Skin of body (tissue), 2 donors: Measurements from ENCODE around the gene CD24. TPM values are rescaled to one million over a fixed set of nuclear protein-coding genes. Genes with fewer than 3 reads are reported as not detected.
"Not testable (repeated sequence)": the region's sequence is repeated elsewhere in the genome, so short reads cannot be mapped to it uniquely, and the experiment has no call there.

Source experiments
- DNase-seq: peaks from one replicate; lab custom pipeline; 2025; lab: John Stamatoyannopoulos, UW
- total RNA-seq: library from RNA; depleted of rRNA; stranded (reverse); fragments of >200 nt; gene quantifications from one replicate; pipeline ENCODE4 v1.2.3, GENCODE V29; 2014

Gene CD24
- 97.1 TPM for total RNA-seq

GRCh38 chr6:106974336-106974998 is at the start of gene CD24:
Gene CD24, minus strand, starts transcription at chr6:106974729. Its CDS starts 83 bp downstream, at chr6:106974646.
- DNase-seq = no peak

DNA sequence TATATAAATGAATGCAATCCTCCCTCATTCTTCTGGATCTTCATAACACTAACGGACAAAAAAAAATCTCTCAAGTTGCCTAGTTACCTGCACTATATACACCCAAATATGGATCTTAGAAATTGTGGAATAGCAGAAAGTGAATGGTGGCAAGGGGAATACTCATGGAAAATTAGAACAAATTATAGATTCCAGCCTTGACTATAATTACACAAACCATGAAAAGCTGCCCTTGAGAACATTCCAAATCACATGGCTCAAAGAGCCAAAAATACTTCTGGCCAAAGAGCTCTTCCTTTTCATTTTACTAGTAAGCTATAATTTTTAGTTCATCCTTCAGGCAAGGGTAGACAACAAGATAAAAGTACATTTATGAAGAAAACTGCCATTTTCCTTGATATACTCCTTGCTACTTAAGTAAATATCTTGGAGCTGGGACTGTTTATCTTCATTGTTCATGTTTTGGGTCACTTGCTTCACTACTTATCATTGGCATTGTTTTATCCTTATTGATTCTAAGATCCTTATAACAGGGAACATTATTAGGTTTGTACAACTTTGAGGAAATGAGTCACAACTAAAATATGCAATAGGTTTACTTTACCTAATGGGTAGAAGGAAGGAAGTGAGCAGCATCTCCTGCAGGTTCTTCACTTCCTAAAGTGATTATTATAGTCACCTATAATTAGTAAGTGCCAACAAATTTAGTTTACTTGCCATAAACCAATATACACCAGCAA is 47.1 kb upstream of the CD24 start:
- no peak for DNase-seq

GRCh38 chr6:107020239-107020638 is 45.7 kb upstream of the CD24 start:
- DNase-seq = no peak

GRCh38 chr6:107019628-107020027 is 45.1 kb upstream of the CD24 start:
- DNase-seq = not testable (repeated sequence)

- no peak for DNase-seq
Measured at GRCh38 chr6:107019047-107019446, 44.5 kb upstream of the CD24 start.

DNA sequence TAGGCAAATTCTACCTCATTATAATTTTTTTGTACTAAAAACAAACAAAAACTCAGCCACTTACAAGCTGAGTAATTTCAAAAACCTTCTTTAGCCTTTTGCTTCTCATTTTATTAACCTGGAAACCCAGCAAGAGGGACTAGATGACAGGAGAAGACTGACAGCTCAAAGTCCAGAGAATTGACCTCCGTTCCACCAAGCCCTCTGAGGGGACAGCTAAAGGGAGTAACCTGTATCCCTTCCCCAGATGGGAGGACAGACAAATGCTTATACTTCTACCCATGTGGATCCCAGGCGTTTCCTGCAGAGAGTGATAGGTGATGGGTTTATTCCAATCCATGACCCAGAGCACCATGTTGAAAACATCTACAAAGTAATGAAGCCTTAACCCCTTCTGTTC is 35.0 kb upstream of the CD24 start:
- DNase-seq = no peak

- DNase-seq = peak; percentile 21
Measured at GRCh38 chr6:106997392-106998158, 23.0 kb upstream of the CD24 start.

DNA sequence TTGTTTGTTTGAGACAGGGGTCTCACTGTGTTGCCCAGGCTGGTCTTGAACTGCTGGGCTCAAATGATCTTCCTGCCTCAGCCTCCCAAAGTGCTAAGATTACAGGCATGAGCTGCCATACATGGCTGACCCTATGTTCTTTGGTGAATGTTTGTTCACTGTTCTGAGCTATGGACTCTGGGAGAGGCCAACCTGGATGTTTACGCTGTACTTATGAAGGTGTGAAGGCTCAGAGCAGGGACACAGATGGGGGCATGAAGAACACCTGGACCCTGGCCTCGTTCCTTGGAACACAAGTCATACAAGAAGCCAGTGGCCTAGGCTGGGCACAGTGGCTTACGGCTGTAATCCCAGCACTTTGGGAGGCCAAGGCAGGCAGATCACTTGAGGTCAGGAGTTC is 21.1 kb upstream of the CD24 start:
- DNase-seq = no peak

DNA sequence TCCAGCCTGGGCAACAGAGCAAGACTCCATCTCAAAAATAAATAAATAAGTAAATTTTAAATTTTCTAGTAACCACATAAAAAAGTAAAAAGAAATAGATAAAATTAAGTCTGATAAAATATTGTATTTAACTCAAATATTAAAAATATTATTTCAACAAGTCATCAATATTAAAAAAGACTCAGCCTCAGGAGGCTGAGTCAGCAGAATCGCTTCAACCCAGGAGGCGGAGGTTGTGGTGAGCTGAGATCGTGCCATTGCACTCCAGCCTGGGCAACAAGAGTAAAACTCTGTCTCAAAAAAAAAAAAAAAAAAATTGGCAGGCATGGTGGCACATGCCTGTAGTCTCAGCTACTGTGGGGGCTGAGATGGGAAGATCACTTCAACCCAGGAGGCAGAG is 15.2 kb upstream of the CD24 start:
- not testable (repeated sequence) for DNase-seq

DNA sequence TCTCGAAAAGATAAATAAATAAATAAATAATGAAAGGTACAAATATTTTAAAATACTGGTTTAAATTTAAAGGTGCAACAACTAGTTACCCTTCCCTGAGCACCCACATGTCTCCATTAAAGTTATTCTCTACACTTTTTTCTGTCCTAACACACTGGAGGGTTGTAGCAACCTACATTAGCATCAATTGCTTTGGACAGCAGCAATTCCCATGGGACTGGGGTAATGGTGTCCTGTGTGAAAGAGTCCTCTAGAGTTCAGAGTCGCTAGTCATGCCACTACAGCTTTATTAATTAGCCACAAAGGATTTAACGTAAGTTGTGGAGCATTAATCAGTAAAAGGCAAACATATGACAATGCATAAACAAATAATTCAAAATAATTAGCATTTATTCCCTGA is 14.1 kb upstream of the CD24 start:
- no peak for DNase-seq

GRCh38 chr6:106981926-106982325 is 7.4 kb upstream of the CD24 start:
- DNase-seq = peak; percentile 95

- DNase-seq = no peak
Measured at GRCh38 chr6:106980926-106981325, 6.4 kb upstream of the CD24 start.

GRCh38 chr6:106979435-106979884 is 4.9 kb upstream of the CD24 start:
- peak; percentile 63 for DNase-seq

GRCh38 chr6:106977246-106977645 is 2.7 kb upstream of the CD24 start:
- no peak for DNase-seq

- DNase-seq = no peak
Measured at GRCh38 chr6:106976270-106976669, 1.7 kb upstream of the CD24 start.

GRCh38 chr6:106975738-106976064 is 1.2 kb upstream of the CD24 start:
- no peak for DNase-seq

DNA sequence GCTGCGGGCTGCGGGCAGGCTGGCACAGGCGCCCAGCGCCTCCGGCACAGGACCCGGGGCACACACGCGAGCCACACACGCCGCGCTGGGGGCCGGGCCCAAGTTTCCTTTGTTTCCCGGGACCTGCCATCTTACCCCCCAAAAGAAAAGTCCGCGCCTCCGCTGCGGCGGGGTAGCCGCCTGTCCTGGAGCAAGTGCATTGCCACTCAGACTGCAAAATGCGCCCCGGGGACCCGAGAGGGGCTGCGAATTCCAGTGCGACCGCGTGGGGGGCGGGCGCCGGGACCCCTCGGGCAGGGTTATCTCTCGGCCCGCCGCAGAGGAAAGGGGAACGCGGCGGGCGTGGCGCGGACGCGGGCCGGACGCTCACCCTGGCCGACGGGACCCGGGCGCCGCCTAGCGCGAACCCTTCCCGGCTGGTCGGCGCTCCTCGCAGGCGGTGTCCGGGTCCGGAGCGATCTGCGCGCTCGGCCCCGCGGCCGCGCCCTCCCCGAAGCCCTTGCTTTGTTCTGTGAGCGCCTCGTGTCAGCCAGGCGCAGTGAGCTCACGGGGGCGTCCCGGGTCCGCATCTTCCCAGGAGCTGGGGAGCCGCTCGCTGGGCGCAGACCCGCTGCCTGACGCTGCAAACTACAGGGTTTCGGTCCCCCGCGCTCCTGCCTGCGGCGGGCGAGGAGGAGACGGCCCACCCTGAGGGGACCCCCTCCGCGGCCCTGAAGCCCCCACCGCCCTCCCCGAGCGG is 639 bp upstream of the CD24 start:
- DNase-seq = no peak

- no peak for DNase-seq
Measured at GRCh38 chr6:106973836-106974335, 643 bp downstream of the CD24 start.

DNA sequence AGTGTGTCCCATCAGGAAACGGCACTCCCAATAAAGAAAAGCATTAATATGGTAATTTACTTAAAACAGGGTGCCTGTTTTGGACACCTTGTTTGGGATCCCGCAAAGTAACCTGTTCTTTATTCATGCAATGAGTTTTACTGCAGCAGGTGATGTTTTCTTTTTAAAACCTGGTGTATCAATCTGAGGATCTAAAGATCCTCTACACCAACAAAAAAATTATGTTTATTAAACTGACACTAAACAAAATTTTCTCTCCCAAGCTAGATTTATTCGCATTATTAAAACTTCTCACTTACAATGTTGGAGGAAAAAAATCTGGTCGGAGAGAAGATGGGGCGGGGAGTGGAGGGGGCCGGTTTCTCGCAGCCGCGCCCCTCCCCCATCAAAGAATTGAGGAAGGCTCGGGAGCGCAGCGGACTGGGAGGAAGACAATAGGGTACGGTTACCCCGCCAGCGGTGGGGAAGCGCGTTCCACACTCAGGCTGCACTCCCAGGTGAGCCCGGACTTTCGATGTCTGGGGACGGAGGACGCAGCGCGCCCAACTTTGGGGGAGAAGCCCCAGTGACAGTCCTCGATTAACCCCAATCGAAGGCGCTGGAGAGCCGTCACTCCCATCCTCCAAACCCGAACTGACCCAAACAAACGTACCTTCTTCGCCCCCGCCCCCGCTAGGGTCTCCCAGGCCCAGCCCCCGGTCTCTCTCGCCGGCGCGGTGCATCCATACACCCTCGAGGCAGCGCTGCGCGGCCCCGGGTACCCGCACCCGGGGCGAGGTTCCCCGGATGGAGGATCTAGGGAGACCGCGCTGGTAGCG is 1.3 kb downstream of the CD24 start:
- no peak for DNase-seq

DNA sequence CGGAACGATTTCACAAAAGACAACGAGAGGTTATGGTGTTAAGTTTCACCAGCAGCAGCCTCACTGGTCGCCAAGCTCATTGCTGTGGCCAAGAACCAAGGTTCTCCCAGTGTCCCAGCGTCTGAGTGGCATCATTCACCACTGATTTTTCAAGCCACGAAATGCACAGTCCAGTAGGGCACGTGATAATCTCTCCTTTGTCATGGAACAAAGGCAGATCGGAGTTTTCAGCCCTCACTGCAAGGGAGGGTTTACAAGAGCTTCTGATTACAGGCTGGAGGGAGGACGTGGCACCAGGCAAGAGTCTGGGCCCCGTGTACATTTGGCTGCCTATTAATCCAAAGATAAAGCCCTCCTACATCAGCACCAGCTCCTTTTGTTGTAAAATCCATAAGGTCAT is 2.0 kb downstream of the CD24 start:
- no peak for DNase-seq

DNA sequence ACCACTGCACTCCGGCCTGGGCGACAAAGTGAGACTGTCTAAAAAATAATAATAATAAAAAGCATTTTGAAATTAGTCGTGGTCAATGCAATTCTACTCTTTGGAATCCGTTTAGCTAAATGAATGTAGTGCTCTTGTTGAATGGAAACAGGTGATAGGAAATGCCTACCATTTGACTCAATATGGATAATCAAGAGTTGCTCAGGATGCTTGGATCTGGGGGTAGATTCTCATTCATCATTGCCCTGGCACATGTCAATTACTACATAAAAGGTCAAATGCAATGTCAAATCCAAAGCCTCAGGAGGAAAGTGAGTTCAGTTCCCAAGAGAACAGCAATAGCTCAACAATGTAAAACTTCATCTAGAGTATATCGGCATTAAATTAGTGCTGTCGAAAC is 3.8 kb downstream of the CD24 start:
- not testable (repeated sequence) for DNase-seq
